GM12892 (cell line): ENCODE data around the gene ATP2C1.

Experiments
- POLR2A ChIP-seq: IDR thresholded peaks from 2 replicates; pipeline ENCODE4 v1.6.1; 2011; ENCODE audit warnings: low read depth, low read length, control low read depth
- POLR2AphosphoS5 ChIP-seq: IDR thresholded peaks from 2 replicates; pipeline ENCODE4 v1.6.1; 2011; ENCODE audit warnings: low read depth, low read length, control low read depth

GRCh38 chr3:130846181-130846580 lies 47.7 kb upstream of the ATP2C1 start:
- TF ChIP-seq POLR2A = no peak
- TF ChIP-seq POLR2AphosphoS5 = no peak
